Smooth muscle cell (in vitro differentiated cells): ENCODE results near the gene CDK14. TPM values are rescaled to one million over a fixed set of nuclear protein-coding genes. Genes with fewer than 3 reads are reported as not detected.

Experiments used
- DNase-seq: peaks from one replicate; lab custom pipeline; 2025; ENCODE audit not compliant: unreplicated experiment; lab: John Stamatoyannopoulos, UW
- H2AFZ ChIP-seq: fragments of 200-600 bp; sonication (generic); 2 replicates; pipeline ENCODE4 v1.6.0; 2016; ENCODE audit warnings: antibody characterized with exemption, low read depth, mild to moderate bottlenecking
- H3F3A ChIP-seq: fragments of 200-600 bp; sonication (generic); 2 replicates; pipeline ENCODE4 v1.6.0; 2017; ENCODE audit warnings: antibody characterized with exemption, low read depth
- H3K27ac ChIP-seq: fragments of 200-600 bp; sonication (generic); 2 replicates; pipeline ENCODE4 v1.5.1; 2016; ENCODE audit warnings: low read depth, mild to moderate bottlenecking
- H3K27me3 ChIP-seq: fragments of 200-600 bp; sonication (generic); 2 replicates; pipeline ENCODE4 v1.6.1; 2016; ENCODE audit warnings: low read depth, mild to moderate bottlenecking
- H3K36me3 ChIP-seq: fragments of 200-600 bp; sonication (generic); 2 replicates; pipeline ENCODE4 v1.5.1; 2016; ENCODE audit warnings: low read depth
- H3K4me1 ChIP-seq: fragments of 200-600 bp; sonication (generic); 2 replicates; pipeline ENCODE4 v1.5.1; 2016; ENCODE audit warnings: low read depth
- H3K4me2 ChIP-seq: fragments of 200-600 bp; sonication (generic); 2 replicates; pipeline ENCODE4 v1.6.0; 2016; ENCODE audit warnings: mild to moderate bottlenecking
- H3K4me3 ChIP-seq: fragments of 200-600 bp; sonication (generic); 2 replicates; pipeline ENCODE4 v1.5.1; 2016; ENCODE audit warnings: mild to moderate bottlenecking
- H3K79me2 ChIP-seq: fragments of 200-600 bp; sonication (generic); 2 replicates; pipeline ENCODE4 v1.6.0; 2016; ENCODE audit warnings: low read depth, mild to moderate bottlenecking
- H3K9ac ChIP-seq: fragments of 200-600 bp; sonication (generic); 2 replicates; pipeline ENCODE4 v1.6.0; 2016; ENCODE audit warnings: low read depth
- H3K9me3 ChIP-seq: fragments of 200-600 bp; sonication (generic); replicated peaks from 2 replicates; pipeline ENCODE4 v1.5.1; 2016; ENCODE audit warnings: low read depth
- H4K20me1 ChIP-seq: fragments of 200-600 bp; sonication (generic); 2 replicates; pipeline ENCODE4 v1.6.0; 2016; ENCODE audit warnings: low read depth
- CTCF ChIP-seq: fragments of 200-600 bp; sonication (generic); IDR thresholded peaks from 2 replicates; pipeline ENCODE4 v1.5.1; 2017; ENCODE audit warnings: borderline replicate concordance, mild to moderate bottlenecking, antibody characterized with exemption; ENCODE audit not compliant: insufficient read depth, poor library complexity, severe bottlenecking
- WGBS: methylation state at CpG from one replicate; pipeline ENCODE4 v1.1.7; 2016; ENCODE audit warnings: low lambda C conversion rate; 5-methylcytosine and 5-hydroxymethylcytosine counted together
- polyA plus RNA-seq: library from polyadenylated mRNA; unstranded; fragments of >200 nt; fragmentation: Nextera tagmentation; extraction: Ambion mirVana; gene quantifications from 2 replicates; pipeline ENCODE4 v1.2.1, GENCODE V29; 2016
- total RNA-seq: library from RNA; depleted of rRNA; stranded (reverse); fragments of >200 nt; gene quantifications from 2 replicates; pipeline ENCODE4 v1.2.3, GENCODE V29; 2014

The CDK14 gene
- total and polyA plus RNA-seq, 2 experiments from 2014 or later = 4.1 to 5.3 TPM

- WGBS = 94% methylated on average over 10 of the region's 10 CpGs
These were observed 560.4 kb downstream of the CDK14 start for GRCh38 chr7:91156316-91157185.

DNA sequence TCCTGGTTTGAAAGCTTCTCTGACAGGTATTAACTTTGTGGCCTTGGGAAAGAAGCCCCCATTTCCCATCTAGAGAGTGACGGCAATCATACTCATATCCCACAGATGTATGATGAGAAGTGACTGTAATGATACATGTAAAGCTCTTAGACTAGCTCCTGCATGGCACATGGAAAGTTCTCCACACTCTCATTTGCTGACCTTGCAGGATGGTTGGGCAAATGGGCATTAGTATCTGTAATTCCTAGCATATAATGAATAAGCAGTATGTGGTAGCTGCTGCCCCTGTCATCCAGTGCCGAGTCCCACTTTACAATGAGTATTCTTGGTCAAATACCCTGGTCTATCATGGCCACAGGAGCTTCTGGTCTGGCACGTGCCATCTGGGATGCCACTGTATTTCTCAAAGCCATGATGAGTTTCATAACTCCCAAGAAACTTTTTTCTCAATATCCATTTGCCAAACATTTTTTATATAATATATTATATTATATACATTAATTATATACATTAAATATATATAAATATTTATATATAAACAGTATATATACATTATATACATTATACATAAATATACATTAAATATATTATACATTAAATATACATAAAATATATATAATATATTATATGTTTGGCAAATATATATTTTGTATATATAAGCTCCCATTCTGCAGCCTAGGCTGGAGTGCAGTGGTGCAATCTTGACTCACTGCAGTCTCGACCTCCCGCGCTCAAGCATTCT lies 561.6 kb downstream of the CDK14 start:
- H3K9ac ChIP-seq = no peak overlapping the region
- no peak overlapping the region for H2AFZ ChIP-seq
- H3K27ac ChIP-seq = no peak overlapping the region
- DNase-seq = no peak
- H3K27me3 ChIP-seq = no peaks in the 10 kb centered on the region
- no peaks in the 10 kb centered on the region for H4K20me1 ChIP-seq
- 82% methylated on average over 6 of the region's 6 CpGs for WGBS
- H3F3A ChIP-seq = no peaks in the 10 kb centered on the region
- H3K79me2 ChIP-seq = no peaks in the 10 kb centered on the region
- no peak overlapping the region for H3K4me2 ChIP-seq
- no peak overlapping the region for H3K4me3 ChIP-seq
- H3K36me3 ChIP-seq = no peaks in the 10 kb centered on the region
- no peak for TF ChIP-seq CTCF
- H3K9me3 ChIP-seq = no peaks in the 10 kb centered on the region
- H3K4me1 ChIP-seq = no peaks in the 10 kb centered on the region

More at GRCh38 chr7:91156316-91157185, 560.4 kb downstream of the CDK14 start:
- H3K27me3 ChIP-seq = no peaks in the 10 kb centered on the region
- H3K4me3 ChIP-seq = no peak overlapping the region
- no peak overlapping the region for H3K4me2 ChIP-seq
- H3K36me3 ChIP-seq = no peaks in the 10 kb centered on the region
- no peaks in the 10 kb centered on the region for H3K79me2 ChIP-seq
- no peaks in the 10 kb centered on the region for H3K9me3 ChIP-seq
- H3K27ac ChIP-seq = no peak overlapping the region
- no peaks in the 10 kb centered on the region for H4K20me1 ChIP-seq
- no peaks in the 10 kb centered on the region for H3K4me1 ChIP-seq
- H3F3A ChIP-seq = no peaks in the 10 kb centered on the region
- no peak for DNase-seq
- no peak overlapping the region for H3K9ac ChIP-seq
- H2AFZ ChIP-seq = no peak overlapping the region
- TF ChIP-seq CTCF = no peak

DNA sequence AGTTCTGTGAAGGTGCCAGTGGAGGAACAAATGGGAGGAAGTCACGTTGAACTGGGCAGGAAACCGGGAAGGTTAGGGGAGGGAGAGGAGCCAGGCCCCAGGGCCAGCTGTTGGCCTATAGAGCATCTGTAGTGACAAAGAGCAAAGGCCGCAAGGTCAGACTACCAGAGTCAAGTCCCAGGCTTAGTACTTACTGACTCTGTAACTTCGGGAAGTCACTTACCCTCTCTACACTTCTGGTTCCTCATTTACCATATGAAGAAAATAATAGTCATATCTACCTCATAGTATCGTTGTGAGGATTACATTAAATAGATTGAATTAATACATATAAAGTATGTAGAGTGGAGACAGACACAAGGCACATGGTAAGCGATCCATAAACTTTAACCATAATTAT lies 566.3 kb downstream of the CDK14 start:
- Histone ChIP-seq H3K9me3 (no peaks in the 10 kb centered on the region), H3K79me2 (no peaks in the 10 kb centered on the region), H3K4me2 (no peak overlapping the region), H2AFZ (no peak overlapping the region), H3K27me3 (no peaks in the 10 kb centered on the region), H3K4me3 (no peak overlapping the region), H3K4me1 (peaks cover 12% of the 10 kb centered on the region), H3K36me3 (no peaks in the 10 kb centered on the region), H3K27ac (no peak overlapping the region), H3F3A (peaks cover 20% of the 10 kb centered on the region), H3K9ac (no peak overlapping the region), H4K20me1 (no peaks in the 10 kb centered on the region)
- 72% methylated on average over 6 of the region's 6 CpGs for WGBS
- TF ChIP-seq CTCF = no peak
- DNase-seq = no peak
